ENCODE data around the gene MRFAP1L1.
"Not testable (repeated sequence)": the region's sequence is repeated elsewhere in the genome, so short reads cannot be mapped to it uniquely, and the experiment has no call there.

MRFAP1L1 gene

DNA sequence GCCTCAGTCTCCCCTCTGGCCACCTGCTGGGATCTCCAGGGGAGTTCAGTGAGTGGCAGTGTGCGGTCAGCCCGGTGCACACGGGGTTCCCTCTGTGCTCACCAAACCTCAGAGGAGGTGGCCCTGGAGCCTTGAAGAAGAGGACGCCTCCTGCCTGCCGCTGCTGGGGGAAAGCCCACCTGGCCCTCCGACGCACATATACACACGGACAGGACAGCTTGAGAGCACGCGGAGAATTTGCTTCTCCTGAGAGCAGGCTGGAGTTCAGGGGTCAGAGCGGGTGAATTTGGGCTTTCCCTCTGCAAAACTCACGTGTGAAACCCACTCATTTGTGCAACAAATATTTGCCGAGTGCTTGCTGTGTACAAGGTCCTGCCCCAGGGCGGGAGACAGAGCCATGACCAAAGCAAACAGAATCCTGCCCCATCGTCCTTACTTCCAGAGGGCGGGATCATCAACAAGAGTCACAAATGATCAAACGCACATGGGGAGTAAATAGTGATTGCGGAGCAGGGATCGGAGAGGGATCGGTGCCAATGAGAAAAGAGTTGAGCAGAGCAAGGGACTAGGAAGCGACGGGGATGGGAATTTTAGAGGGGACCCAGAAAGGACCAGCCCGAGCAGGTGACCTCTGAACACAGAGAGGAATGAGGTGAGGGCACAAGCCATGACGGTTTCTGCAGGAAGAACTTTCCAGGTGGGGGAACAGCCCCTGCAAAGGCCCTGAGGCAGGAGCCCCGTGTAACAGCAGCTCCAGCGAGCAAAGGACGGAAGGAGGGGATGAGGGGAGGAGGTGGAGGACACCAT, 23.9 kb upstream of the MRFAP1L1 start:
- no peak for DNase-seq

DNA sequence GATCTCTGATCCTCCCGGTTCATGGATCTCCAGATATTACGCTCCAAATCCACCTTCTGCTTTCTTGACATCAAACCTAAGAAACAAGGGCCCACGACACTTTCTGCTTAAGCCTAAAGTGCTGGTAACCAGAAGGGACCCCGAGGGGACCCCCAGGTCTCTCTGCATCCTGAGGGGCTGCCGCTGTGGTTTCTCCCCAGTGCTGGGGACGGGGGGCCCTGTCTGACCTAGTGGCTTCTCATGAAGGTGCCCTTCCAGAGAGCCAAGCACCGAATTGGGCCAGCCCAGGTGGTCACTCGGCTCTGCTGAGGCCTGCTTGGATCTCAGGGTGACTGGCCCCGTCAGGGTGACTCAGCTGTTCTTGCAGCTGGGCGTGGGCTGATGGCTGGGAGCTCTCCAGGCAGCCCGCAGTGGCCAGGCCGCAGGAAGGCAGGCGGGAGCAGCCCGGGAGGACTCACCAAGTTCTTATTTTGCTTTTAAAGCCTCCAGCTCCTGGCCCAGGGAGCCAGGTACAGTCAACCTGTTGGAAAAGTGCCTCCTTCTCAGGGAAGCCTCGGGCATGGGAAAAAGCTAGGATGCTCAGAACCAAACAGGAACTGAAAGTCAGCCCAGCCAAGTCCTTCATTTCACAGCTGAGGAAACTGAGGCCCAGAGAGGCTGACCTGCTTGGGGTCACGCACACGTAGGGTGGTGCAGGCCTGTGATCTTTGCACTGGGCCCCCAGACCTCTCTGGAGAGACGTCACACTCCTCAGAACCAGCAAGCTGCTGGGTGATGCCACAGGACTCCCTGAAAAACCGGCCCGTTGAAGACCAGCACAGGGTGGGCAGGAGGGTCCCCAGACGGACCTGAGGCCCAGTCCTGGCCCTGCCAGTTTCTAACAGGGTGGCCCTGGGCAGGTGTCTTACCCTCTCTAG, 23.0 kb upstream of the MRFAP1L1 start:
- DNase-seq, result no peak

DNA sequence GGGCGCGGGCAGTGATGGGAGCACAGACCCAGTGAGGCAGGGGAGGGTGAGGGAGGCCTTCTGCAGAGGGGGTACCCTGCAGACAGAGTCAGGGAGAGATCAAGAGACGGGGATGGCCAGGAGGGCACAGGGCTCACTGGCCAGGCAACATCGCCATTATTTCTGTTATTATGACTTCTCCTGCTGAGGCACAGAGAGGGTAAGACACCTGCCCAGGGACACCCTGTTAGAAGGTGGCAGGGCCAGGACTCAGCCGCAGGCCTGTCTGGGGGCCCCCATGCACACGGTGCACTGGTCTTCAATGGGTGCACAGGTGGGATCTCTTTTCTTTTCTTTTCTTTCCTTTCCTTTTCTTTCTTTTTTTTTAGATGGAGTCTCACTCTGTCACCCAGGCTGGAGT, 22.1 kb upstream of the MRFAP1L1 start:
- DNase-seq, result no peak

DNA sequence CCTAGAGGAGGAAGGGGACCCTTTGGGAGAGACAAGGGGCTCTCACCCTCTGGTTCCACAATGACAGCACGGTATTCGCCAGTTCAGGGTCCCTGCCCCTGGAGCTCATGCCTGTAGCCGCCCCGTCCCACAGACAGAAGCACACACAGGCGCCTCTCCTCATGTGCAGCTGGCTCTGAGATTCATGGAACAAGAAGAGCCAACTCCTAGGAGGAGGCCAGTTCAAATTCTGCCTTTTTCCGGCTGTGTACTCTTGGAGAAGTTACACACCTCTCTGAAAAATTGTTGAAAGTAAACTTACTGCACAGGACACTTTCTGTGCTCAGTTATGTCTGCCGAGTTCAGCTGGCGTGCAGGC, 21.6 kb upstream of the MRFAP1L1 start:
- no peak for DNase-seq

DNA sequence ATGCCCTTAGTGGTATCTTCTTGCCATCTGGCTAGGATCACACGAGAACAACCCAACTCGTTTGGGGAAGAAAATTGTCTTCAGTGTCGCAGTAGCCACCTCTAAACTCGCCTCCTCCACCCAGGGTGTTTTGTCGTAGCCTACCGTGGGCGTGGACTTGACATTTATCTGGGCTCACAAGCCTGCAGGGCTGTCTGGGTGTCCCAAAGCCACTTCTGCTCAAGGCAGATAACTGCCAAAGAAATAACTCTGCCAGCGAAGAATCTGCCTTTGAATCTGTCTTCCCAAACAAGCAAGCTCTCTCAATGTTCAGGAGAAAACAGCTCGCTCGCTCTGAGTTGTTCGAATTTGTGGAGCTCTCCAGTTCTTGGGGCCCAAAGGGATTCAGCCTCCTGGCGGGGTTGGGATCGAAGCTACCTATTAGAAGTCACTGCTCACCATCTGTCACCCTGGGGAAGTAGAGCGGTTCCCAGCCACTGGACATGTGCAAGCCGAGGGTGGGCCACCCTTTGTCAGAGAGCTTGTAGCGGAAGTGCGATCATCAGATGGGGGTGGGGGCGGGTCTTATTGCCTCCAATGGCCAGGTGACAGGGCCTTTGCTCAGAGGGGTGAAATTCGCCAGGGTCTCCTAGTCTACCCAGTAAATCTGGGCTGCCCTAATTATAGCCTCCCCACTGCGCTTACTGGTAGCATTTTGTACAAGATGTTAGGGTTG, 21.1 kb upstream of the MRFAP1L1 start:
- no peak for DNase-seq

DNA sequence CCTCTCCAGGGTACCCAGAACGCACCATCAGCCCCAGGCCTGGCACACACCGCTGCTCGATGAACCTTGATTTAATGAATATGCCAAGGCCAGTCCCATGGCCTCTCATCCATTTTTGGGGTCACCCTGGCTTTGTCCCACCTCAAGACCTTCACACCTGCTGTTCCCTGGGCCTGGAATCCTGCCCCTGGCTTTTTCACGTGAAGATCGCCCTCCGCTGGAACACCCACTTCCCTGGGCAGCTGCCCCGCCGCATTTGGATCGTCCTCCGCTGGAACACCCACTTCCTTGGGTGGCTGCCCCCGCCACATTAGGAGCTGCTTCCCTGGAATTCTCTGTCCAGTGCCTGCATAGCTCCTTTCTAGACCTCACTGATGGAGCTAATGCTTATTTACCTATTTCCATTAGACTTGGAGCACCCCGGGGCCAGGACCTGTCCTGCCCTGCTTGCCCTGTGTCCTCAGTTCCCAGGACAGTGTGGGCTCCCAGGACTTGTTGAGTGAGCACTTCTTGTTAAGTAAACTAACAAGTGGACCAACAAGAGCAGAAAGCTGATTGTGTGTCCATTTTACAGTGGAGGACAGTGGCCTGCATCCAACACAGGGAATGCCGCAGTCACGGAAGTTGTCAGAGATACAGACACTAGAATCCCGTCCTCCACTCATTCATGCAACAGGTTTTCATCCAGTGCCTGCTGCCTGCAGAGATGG, 18.8 kb upstream of the MRFAP1L1 start:
- no peak for DNase-seq

DNA sequence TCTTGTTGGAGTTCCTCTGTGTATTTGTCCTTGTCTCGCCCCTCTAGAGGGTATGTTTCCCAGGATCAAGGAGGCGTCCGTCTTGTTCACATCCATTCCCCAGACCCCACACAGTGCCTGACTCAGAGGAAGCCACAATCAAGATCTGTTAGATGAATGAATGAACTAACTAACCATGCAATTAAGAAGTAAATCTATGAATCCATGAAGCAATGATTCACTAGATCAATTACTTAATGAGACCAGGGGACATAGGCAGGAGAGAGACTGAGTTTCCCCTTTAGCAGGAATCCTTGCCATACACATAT, 18.2 kb upstream of the MRFAP1L1 start:
- DNase-seq, result no peak

DNA sequence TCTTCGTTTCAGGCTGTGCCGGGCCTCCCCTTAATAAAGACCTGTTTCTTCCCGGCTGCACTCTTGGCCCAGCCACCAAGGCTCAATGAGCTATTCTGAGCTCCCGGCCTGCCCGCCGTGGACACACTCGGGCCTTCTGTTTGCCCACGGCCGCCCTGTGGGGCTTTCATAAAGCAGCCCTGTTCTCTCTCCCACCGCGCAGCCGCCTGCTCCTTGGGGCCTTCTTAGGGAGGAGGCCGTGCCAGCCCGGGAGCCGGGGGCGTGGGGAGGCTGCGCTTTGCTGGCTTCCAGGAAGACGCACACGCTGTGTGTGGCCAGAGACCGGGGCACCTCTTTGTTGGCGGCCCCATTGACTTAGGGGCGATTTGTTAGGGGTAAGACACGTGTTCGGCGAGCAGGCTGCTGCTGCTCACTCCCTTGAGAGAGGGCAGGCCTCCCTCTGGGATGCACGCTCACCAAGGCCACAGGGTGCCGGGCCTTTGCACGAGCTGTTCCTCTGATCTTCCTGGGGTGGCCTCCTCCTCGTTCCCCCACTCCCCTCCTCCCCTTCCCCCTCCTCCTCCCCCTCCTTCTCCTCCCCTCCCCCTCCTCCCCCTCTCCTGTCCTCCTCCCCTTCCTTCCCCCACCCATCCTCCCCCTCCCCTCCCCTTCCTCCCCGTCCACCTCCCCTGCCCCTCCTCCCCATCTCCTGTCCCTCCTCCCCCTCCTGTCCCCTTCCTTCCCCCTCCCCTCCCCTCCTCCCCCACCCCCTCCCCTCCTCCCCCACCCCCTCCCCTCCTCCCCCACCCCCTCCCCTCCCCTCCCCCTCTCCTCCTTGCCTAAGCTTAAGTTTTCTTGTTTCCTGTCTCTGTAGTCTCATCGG, 17.6 kb upstream of the MRFAP1L1 start:
- DNase-seq, result peak; percentile 16

DNA sequence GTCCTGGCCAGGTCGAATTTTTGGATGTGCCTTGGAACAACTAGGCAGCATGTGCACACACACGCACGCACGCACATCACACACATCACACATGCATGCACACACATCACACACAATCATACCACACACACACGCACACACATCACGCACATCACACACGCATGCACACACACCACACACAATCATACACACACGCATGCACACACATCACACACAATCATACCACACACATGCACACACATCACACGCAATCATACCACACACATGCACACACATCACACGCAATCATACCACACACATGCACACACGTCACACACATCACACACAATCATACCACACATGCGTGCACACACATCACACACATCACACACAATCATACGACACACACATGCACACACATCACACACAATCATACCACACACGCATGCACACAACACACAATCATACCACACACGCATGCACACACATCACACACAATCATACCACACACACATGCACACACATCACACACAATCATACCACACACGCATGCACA, 15.8 kb upstream of the MRFAP1L1 start:
- not testable (repeated sequence) for DNase-seq

DNA sequence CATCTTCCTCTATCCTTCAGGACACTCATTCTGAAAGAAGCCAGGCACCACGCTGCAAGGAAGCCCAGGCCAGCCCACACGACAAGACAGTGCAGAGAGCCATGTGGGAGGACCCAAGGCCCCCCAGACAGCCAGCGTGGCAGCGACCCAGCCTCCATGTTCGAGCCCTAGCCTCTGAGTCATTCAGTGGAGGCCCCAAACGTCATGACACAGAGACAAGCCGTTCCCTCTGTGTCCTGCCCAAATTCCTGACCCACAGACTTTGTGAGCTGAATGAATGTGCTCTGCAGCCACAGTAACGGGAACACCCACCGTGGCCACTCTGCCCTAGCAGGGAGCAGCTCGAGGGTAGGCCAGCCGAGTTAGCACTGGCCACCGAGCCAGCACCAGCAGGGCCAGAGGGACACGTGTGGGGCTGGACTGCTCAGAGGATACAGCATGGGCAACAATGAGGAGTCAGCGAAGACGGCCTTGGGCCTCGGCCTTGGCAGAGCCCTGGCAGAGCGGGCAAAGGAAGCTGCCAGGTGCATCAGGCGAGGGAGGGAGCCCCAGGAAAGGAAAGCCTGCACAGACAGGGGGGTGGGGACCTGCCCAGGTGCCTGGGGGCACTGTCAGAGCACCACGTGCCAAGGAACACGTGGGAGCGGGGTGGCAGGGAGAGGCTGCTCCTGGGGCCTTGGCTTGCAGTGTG, 14.9 kb upstream of the MRFAP1L1 start:
- DNase-seq, result no peak

DNA sequence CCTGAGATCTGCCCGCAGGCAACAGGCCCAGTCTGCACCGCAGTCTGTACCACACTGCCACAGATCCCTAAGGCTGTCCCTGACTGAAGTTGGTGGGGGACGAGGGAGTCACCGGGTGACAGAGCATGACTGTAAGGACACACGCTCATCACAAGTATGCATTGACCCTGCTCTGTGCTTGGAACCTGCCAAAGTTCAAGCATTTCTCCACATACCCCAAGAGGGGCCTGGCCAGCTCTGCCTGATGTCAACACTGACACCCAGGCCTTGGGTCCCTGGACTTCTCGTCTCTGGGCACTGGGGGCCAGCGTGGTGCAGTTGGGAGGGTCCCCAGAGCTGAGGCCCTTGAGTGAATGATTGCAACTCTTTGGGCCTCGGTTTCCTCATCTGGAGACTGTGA, 14.2 kb upstream of the MRFAP1L1 start:
- DNase-seq, result no peak

DNA sequence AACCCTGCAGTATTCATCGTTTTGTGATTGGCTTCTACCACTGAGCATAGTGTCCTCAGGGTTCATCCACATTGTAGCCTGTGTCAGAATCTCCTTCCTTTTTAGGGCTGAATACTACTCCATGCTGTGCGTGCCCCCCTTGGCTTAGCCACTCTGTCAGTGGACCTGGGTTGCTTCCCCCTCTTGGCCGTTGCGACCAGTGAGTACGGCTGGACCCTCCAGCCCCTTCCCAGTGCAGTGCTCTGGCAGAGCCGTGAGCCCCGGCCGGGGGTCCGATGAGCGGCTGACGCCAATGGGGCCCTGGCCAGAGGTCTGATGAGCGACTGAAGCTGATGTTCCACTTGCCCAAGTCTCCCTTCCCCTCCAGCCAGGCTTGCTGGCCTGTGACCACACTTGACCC, 13.2 kb upstream of the MRFAP1L1 start:
- DNase-seq, result no peak

DNA sequence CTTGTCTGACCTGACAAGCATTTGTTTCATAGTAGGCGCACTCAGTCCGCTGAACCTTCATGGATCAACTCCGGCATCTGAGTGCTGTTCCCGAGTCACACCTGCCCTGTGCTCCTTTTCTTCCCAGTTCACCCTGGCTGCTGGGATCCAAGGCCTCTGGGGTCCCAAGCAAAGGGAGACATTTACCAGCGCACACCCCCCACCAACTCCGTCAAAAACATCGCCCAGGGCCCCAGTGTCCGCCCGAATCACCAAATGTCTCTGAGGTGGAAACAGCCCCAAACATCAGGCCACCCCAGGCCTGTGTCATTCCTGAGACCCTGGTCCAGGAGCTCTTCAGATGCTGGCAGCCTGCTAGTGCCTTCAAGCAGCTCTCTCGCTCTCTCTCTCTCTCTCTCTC, 11.5 kb upstream of the MRFAP1L1 start:
- no peak for DNase-seq

DNA sequence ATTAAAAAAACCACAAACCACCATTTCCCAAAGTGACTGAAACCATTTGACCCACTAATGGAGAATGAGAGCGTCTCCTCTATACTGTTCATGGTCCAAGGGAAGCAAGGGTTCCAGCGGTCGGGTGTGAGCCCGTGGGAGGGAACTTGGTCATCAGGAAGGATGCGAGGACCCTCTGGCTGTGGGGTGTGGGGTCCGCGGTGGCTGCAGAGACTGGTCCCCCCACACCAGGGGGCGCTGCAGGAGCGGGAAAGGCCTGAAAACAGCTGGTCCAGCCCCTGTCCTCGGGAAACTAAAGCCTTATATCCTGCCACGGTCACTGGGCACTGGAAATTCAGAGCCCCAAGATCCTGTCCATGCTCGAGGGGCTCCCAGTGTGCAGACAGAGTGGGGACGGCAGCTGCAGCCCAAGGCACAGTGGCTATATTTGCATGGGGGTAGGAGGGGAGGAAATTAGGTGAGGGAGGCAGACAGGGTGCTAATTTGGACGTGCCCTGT, 10.6 kb upstream of the MRFAP1L1 start:
- DNase-seq, result peak; percentile 61

DNA sequence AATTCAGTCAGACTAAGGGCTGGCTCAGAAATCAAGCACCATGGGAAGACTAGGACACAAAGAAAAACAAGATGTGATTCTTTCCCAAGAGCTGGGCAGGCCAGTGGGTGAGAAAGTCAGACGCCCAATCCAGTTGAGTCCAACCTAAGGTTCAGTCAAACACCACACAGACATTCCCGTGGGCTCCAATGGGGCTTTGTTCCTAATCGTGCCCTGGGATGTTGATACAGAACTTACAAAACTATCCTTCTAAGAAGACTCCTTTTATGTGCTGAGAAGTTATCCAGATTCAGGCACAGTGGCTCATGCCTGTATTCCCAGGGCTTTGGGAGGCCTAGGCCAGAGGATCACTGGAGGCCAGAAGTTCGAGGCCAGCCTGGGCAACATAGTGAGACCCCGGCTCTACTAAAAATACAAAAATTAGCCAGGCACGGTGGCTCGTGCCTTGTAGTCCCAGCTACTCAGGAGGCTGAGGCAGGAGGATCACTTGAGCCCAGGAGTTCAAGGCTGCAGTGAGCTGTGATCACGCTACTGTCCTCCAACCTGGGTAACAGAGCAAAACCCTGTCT, 10.0 kb upstream of the MRFAP1L1 start:
- DNase-seq, result no peak

DNA sequence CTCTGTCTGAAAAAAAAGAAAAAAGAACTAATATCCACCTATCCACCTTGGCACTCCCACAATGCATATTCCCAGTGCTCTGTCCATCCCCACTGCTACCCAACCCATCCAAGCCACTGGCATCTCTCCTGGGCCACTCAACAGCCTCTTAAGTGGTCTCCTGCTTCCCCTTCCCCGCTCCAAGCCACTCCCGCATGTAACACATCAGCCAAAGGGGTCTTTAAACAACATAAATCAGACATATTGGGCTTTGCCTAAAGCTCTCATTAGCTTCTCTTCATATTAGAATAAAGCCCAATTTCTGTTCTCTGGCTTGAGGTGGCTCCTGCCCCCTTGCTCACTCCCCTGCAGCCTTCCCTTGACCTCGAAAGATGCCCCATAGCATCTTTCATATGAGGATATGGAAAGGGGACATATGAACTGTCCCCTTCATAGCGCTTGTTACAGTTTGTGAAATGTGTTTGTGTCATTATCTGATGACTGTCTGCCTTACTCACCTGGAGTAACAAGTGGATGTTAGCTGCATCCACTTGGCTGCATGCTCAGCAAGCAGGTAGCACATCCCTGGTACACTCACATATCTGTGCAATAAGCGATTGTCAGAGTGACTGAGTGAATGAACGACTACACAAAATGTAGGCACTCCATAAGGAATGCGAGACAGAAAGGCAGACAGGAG, 9.4 kb upstream of the MRFAP1L1 start:
- no peak for DNase-seq

DNA sequence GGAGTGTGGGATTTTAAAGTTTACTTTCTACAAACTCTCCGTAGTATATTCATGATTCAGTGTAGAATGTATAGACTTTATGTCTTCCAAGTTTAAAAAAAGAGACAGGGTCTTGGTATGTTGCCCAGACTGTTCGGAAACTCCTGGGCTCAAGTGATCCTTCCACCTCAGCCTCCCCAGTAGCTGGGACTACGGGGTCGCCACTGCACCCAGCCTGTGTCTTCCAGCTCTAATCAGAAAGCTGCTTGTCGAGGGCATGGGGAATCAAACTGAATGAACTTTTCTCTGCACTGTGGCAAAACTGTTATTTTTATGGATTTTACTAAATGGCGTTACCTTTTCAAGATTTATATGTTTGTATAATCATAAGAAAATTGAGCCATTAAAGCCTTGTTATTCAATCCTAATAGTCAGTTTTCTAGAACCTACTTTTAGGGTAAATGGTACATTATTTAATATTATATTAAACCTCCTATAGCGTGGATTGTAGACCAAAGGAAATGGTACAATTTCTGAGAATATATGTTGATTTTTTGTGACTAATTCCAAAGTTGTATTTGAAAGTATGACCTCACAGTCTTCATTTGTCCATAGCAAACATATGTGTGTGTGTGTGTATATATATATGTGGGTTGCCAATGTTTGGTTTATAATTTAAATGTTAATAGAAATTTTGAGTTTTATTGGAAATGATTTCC, 7.4 kb upstream of the MRFAP1L1 start:
- DNase-seq, result no peak

DNA sequence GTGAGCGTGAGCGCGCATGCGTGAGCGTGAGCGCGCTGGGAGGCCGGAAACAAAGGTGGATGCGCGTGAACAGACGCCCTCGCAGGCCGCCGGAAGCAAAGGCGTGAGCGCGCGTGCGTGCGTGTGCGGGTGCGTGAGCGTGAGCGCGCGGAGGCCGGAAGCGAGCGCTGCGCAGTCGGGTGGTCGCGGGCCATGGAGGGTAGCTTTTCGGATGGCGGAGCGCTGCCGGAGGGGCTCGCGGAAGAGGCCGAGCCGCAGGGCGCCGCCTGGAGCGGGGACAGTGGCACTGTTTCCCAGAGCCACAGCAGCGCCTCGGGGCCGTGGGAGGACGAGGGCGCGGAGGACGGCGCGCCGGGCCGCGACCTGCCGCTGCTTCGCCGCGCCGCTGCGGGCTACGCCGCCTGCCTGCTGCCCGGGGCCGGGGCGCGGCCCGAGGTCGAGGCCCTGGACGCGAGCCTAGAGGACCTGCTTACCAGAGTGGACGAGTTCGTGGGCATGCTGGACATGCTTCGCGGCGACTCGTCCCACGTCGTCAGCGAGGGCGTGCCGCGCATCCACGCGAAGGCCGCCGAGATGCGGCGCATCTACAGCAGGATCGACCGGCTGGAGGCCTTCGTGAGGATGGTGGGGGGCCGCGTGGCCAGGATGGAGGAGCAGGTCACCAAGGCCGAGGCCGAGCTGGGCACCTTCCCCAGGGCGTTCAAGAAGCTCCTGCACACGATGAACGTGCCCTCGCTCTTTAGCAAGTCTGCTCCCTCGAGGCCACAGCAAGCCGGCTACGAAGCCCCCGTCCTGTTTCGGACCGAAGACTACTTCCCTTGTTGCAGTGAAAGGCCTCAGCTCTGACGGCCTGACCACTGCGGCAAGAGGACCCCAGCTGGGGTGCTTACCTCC, 6.6 kb upstream of the MRFAP1L1 start, which contains the start of gene BLOC1S4:
Gene BLOC1S4, plus strand, starts transcription at position 157 of the 894 bp plus-strand sequence. Its CDS starts 36 bp downstream, at position 193.
- DNase-seq, result peak; percentile 62

Data from NCI-H1436 (cell line).